Globus pallidus (tissue), 1 donor: ENCODE measurements around the gene MDH2.
"Not testable (repeated sequence)": the region's sequence is repeated elsewhere in the genome, so short reads cannot be mapped to it uniquely, and the experiment has no call there.

Experiments
- DNase-seq: peaks from one replicate; pipeline ENCODE4 v3.0.0-alpha.2; 2015; ENCODE audit warnings: low spot score

MDH2 gene

DNA sequence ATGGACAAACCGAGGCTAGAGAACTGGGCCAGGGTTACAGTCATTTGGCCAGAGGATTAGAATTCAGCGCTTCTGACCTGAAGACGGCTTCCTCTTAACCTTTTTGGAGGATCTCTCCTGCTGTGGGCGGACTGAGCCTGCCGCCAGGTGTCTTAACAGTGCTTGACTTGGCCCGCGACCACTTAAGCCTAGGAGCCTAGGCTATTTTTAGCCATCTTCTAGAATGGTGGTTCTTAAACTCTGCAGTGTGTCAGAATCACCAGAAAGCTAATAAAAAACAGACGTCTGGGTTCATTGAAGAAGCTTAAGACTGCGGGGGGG lies 722 bp downstream of the MDH2 start:
- DNase-seq, result no peak

DNA sequence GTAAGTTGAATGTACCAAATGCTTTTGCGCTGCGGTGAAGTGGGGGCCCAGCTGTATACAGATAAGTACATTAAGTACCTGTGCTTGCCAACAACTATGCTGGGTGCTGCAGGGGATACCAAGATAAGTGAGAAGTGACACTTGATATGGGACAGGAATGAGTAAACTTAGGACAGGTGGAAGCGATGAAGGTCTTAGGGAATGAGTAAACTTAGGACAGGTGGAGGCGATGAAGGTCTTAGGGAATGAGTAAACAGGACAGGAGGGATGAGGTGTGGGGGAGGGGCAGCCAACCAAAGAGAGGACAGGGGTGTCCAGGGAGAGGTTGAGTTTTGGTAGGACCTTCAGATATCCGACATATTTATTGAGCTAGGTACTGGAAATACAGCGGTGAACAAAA lies 1.4 kb downstream of the MDH2 start:
- DNase-seq, result no peak

DNA sequence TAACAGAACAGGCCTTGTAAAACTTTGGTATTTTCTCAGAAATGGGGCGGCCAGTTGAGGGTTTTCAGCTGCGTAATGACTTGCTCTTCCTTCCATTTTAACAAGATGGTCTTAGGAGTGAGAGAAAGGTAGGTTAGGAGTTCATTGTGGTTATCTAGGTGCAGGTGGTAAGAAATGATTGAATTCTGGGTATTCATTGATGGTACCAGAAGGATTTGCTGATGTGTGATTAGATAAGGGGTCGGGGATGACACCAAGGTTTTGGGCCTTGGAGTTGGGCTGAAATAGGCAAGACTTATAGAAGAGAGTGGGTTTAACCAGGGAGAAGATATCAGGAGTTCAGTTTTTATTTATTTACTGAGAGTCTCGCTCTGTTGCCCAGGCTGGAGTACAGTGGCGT lies 2.6 kb downstream of the MDH2 start:
- no peak for DNase-seq

DNA sequence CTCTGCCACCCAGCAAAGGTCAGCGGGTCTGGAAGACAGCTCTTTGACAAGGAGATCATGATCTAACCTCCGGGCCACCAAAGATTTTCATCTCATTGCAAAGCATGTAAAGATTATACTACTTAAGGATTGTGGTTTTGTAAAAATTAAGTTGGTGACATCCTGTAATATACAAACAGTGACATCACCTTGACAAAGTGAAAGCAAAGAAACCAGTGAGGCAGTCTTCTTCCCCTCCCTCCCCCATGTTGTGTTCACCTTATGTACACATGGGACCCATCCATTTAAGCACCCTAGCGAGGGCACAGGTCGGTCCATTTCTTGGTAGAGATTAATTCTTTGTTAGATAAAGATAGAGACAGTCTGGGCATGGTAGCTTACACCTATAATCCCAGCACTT lies 3.9 kb downstream of the MDH2 start:
- no peak for DNase-seq

DNA sequence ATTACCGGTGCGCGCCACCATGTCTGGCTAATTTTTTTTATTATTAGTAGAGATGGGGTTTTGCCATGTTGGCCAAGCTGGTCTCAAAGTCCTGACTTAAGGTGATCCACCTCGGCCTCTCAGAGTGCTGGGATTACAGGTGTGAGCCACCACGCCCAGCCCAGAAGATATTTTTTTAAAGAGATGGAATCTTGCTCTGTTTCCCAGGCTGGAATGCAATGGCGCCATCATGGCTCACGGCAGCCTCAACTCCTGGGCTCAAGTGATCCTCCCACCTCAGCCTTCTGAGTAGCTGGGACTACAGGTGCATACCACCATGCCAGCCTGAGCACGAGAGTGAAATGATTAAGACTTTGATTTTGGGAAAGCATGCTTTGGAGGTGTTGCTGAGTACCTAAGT lies 4.8 kb downstream of the MDH2 start:
- not testable (repeated sequence) for DNase-seq

DNA sequence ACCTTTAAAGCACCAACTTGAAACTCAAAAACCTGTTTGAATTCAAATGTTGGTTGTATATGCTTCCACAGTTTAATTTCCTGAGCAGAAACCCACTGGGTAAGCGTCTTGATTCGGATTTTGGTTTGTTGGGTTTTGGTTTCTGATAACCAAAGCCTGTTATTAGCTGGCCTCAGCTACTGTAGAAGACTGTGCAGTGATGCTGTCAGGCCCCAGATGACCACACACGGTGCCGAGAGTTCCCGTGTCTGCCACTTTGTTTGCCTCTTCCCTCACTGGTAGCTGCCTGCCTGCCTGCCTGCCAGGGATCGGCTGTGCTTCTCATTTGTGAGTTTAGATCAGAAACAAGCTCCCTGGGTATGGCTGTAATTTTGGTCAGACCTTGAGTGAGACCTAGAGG lies 5.6 kb downstream of the MDH2 start:
- DNase-seq, result no peak

DNA sequence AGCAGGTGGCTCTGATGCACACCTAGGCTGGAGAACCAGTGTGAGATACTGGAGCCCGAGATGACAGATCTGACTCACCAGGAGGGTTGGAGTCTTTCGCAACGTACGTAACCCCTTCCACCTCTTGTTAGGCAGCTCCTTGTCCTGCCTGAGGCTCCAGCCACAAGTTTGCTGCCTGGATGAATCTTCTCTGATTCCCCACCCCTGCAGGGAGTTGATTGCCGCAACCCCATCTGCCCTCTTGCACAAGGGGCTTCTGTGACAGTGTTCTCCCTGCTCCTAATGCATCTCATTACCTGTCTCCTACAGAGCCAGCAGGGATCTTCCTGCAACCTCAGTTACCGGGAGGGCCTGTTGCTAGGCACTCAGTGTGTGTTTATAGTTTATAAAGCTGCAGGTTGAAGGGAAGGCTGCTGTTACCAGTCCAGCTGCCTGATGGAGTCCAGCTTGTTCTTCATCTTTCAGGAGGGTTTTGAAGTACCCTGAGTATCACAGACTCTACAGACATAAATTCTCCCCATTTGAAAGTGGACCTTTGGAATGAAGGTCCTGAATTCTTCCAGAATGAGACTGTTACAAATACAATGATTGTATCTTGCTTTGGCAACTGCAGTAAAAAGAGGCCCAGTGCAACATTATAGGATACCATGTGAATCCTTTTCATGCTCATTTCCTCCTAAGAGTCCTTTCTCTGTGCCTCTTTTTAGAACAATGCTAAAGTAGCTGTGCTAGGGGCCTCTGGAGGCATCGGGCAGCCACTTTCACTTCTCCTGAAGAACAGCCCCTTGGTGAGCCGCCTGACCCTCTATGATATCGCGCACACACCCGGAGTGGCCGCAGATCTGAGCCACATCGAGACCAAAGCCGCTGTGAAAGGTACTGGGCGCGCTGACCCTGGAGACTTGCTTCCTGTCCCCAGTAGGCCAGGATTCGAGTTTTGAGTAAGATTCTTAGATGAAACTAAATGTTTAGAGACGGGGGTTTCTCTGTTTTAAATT lies 6.5 kb downstream of the MDH2 start:
- peak; percentile 49 for DNase-seq

DNA sequence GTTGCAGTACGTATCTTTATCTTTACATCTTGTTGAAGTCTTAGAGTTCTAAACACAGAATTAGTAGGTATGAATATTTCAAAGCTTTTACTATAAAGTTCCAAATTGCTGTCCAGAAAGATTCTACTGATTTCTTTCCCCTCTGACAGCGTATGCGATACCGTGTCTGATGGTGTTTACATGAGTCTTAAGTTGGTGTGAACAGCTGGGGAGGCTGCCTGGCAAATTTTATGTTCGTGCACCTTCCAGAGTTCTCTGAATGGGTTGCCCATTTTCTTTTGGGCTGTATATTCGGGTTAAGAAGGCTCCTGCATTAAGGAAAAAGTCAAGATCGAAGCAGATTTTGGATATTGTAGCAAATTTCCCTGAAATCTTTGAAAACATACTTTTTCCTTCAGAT lies 8.3 kb downstream of the MDH2 start:
- no peak for DNase-seq

DNA sequence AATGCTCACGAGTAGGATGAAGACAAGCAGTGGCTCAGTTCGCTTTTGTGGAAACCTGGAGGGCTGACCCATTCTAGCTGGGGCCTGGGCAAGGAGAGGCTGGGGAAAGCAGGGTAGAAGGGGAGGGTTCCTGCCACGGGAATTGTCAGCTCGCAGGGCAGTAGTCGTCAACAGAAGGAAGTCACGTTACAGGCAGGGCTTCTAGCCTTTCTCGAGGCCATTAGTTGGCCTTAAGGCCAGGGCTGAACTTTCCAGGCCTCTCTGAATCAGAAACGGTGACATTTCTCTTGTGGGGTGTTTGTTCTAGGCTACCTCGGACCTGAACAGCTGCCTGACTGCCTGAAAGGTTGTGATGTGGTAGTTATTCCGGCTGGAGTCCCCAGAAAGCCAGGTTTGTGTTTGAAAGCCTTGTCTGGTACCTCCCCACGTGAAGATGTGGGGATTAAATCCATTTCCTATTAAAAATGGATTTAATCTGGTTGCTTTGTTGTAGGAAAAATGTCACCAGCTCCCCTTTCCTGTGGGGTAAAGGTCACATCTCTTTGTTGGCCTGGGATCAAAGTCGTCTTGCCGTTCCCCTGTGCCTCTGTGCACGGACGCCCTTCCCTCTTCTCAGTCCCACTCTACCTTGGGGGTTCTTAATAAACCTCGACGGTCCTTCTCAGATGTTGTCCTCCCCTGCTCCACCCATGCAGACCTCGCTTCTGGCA lies 9.4 kb downstream of the MDH2 start:
- DNase-seq, result no peak

DNA sequence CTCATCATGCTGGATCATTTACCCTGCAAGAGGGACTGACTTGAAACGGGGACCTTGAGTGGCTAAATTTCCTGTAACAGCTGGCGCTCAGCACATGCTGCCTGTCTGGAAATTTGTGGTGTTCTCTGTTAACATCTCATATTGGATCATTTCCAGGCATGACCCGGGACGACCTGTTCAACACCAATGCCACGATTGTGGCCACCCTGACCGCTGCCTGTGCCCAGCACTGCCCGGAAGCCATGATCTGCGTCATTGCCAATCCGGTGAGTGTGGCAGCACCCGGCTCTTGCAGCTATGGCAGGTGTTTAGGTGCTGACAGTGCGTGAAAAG lies 9.9 kb downstream of the MDH2 start:
- DNase-seq, result no peak

DNA sequence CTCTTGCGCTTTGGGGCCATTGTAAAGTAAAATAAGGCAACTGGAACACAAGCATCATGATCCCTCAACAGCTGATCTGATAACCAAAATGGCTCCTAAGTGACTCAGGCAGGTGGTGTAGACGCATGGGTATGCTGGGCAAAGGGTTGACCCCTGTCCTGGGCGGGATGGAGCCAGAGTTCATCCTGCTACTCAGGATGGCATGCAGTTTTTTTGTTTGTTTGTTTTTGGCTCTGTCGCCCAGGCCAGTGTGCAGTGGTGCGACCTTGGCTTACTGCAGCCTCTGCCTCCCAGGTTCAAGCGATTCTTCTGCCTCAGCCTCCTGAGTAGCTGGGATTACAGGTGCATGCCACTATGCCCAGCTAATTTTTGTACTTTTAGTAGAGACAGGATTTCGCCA lies 10.8 kb downstream of the MDH2 start:
- DNase-seq, result not testable (repeated sequence)

DNA sequence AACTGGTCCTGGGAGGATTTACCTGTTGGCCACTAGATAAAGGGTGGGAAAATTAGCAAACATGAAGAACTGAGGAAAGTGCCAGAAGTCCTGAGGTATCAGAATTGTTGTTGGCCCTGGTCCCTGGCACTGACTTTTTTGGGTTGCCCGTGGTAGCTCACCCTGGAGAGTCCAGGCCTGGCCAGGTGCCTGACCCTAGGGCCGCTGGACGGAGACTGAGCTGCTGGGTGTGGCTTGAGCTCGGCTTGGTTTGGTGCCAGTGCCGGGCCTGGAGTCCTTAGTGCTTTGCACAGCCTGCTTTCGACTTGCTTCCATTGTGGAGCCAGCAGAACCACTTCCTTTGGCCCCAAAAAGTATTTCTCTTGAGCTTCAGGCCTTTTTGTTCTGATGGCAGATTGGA lies 12.9 kb downstream of the MDH2 start:
- DNase-seq, result no peak

DNA sequence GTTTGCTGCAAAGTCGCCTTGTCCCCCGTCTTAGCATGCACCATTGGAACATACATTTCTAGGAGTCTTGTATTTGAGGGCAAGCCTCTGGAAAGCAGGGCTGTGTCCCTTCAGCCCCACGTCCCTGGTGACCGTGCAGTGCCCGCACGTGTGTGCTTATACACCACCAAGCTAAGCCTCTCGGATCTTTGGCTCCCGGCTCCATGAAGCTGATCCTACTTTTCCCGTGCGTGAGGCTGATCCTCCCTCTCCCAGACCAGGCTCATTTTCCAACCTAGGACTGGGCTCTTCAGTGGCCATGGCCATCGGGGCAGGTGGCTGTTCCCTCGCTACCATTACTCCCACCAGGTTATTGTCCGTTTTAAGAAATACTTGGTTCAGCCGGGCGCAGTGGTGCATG lies 14.3 kb downstream of the MDH2 start:
- DNase-seq, result no peak

DNA sequence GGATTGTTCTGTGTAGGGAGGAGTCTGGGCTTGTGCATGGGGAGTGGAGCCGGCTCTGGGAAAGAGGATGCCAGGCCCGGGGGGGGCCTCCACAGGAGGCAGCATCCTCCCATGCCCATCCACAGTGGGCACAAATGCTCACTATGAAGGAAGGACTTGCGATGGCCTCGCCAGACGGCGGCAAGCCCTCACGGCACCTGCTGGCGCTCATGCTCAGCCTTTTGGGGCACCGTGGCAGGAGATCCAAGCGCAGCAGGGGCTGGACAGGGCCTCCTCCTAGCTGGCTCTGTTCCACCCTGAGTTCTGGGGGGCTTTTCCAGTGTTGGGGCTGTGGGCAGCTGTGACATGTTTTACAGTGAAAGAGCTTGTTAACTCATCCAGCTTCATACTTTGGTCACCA lies 15.2 kb downstream of the MDH2 start:
- no peak for DNase-seq

DNA sequence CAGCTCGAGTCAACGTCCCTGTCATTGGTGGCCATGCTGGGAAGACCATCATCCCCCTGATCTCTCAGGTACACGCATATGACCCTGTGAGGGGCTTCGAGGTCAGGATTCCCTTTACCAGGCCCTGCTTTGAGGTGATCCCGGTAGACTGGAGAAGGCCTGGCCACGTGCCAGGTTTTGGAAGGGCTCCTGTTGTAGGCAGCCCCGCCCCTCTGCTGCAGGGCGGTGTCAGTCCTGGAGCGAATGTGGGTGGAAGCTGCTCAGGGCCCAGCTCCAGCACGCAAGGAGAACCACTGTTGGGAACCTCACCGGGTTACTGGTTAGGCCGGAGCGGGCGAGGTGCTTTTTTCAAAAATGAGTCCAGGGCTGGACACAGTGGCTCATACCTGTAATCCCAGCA lies 15.6 kb downstream of the MDH2 start:
- no peak for DNase-seq

DNA sequence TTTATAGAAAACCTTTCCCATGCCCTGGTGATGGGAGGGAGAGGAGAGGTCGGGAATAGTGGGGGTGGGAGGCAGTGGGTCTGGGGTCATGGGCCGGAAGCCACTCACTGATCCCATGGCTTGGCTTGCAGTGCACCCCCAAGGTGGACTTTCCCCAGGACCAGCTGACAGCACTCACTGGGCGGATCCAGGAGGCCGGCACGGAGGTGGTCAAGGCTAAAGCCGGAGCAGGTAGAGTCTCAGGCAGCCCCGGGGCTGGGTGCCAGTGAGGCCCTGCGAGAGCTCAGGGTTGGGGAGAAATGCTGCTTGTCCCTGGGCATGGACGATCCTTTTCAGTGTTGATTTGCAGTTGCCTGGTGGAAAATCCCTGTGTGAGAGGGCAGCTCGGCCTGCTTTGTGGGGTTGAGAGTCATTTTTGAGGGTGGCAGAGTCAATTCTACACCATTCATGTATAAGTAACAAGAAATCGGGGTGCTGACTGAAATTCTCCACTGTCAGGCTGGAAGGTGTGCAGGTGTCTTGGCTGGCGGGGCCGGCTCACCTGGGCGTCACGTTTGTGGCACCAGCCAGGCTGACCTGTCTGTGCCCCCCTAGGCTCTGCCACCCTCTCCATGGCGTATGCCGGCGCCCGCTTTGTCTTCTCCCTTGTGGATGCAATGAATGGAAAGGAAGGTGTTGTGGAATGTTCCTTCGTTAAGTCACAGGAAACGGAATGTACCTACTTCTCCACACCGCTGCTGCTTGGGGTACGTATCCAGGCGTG lies 16.5 kb downstream of the MDH2 start:
- no peak for DNase-seq

DNA sequence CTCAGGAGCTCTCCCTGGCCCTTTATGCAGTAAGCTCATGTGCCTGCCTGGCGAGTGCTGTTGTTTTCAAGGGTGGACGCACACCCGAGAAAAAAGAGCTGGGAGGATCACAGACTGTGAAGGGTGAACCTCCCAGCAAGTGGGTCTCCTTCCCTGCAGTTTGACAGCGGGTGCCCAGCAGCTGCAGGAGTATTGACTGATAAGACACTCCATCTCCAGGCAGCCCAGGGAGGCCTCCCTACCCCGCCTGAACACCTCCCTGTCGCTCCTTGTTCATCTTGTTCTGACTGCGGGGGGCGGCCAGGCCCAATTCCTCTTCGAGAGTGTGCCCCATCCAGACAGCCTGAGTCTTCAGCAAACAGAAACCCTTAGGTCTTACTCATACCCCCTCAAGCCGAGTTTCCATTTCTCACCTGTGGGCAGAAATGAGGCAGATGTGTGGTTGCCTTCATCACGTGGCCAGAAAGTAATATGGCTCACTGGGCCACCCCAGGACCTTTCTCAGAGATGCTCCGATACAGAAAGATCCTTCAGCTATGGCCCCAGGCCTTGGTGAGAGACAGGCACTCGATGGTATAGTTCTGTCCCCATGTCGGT lies 17.2 kb downstream of the MDH2 start:
- no peak for DNase-seq

DNA sequence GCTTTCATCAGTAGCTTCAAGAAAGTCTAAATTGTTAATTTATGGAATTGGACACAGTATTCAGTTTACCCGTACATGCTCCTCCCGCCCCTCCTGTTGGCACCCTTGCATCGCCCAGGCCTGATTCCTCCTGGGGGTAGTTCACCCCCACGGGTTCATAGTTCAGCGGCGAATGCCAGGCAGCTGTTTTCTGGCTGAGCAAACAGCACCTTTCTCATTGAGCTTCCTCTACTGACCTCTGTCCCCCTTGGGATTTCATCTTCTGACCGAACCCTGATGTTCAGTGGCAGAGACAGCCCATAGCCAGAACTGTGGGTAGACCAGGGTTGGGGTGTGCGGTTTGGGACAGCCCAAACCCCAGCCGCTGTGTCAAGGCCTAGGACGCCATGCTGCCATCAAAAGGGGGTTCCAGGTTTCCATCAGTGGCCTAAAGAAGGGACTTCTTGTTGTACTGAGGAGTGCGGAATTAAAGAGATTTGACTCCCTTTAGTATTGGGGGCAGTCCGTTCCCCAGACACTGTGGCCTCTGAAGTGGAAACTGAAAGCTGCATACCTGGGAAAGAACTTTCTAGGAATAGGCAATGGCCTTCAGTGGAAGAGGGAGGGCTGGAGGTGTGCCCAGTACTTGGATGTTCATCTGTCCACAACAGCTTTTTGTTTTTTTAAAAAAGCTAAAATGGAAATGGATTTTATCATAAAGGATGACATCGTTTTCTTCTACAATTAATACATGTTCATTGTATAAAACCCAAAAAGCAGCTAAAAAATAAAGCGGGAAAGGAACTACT lies 19.0 kb downstream of the MDH2 start:
- no peak for DNase-seq

DNA sequence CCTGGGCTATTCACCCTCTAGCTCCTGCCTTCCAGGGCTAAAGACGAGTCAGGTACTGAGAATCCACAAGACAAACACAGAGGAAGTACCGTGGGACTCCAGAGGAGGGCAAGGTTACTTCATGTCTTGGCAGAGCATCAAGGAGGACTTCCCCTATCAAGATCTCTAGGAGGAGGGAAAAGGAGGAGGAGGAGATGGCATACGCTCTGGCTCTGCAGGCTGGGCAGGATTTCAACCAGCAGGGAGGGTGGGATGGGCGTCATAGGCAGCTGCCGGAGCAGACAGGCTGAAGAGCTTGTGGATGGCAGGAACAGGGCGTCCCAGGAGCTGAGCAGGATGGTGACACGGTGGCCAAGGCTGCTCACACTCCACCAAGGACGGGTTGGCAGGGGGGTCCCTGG lies 21.3 kb downstream of the MDH2 start:
- no peak for DNase-seq

DNA sequence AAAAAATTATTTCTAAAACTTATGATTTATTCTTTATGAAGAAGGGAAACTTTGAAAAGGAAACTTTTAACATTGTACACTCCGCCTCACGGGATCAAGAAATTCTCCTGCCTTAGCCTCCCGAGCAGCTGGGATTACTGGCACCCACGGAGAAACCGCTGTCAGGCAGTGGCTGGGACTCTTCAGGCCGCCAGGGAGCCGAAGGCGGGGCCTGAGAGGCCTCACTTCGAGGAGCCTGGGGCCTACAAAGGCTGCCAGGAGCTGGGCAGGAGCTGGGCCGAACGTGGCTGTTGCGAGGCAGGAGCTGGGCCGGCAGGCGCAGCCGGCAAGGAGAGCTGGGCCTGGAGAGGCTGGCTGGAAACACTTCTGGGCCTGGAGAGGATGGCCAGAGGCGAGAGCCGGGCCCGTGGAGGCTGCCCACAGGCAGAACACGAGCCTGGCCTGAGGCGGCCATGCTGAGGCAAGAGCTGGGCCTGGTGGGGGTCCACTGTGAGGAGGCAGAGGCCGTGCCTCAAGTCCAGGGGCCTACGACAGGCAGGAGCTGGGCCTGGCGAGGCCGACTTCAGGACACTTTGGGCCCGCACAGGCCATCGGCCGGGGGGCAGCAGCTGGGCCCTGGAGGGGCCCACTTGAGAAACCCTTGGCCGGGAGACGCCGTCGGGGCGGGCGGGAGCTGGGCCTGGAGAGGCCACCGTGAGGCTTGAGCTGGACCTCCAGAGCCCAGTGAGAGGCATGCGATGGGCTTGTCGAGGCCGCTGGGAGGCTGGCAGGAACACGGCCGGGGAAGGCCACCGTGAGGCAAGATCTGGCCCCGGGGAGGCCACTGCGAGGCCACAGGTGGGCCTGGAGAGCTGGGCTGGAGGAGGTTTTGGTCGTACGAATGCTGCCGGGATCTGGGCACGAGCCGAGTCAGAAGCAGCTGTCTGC lies 23.7 kb downstream of the MDH2 start:
- DNase-seq, result no peak
